Endothelial cell (in vitro differentiated cells): Measurements from ENCODE around the gene RALBP1. TPM values are rescaled to one million over a fixed set of nuclear protein-coding genes. Genes with fewer than 3 reads are reported as not detected.

ENCODE experiments used
- DNase-seq: peaks from one replicate; pipeline ENCODE4 v3.0.0; 2021; ENCODE audit warnings: low spot score
- H3K27ac Mint-ChIP-seq: one replicate; pipeline ENCODE4 v1.8.0; 2021; ENCODE audit warnings: mixed read lengths, inconsistent platforms; ENCODE audit not compliant: unreplicated experiment
- H3K27me3 Mint-ChIP-seq: one replicate; pipeline ENCODE4 v1.8.0; 2021; ENCODE audit warnings: mild to moderate bottlenecking, moderate library complexity, mixed read lengths, inconsistent platforms; ENCODE audit not compliant: unreplicated experiment
- H3K36me3 Mint-ChIP-seq: one replicate; pipeline ENCODE4 v1.8.0; 2021; ENCODE audit warnings: mild to moderate bottlenecking, low read depth, mixed read lengths, inconsistent platforms; ENCODE audit not compliant: unreplicated experiment
- H3K4me1 Mint-ChIP-seq: one replicate; pipeline ENCODE4 v1.8.0; 2021; ENCODE audit warnings: mild to moderate bottlenecking, mixed read lengths, inconsistent platforms; ENCODE audit not compliant: unreplicated experiment
- H3K4me3 Mint-ChIP-seq: one replicate; pipeline ENCODE4 v1.8.0; 2021; ENCODE audit warnings: mild to moderate bottlenecking, mixed read lengths, inconsistent platforms; ENCODE audit not compliant: unreplicated experiment
- H3K9me3 Mint-ChIP-seq: one replicate; pipeline ENCODE4 v1.8.0; 2021; ENCODE audit warnings: mixed read lengths, inconsistent platforms; ENCODE audit not compliant: unreplicated experiment
- CTCF ChIP-seq: fragments of 200-600 bp; sonication (generic); IDR thresholded peaks from one replicate; pipeline ENCODE4 v1.5.0; 2021; ENCODE audit warnings: antibody characterized with exemption; ENCODE audit not compliant: unreplicated experiment
- total RNA-seq: library from RNA; stranded (reverse); fragmentation: NEBNext Ultra II Directional; extraction: Animal tissue kit (Norgen Biotek cat#: 25700); gene quantifications from one replicate; pipeline ENCODE4 v1.2.1, GENCODE V29; 2021; ENCODE audit not compliant: unreplicated experiment

RALBP1 gene
- total RNA-seq, 1 donor from 2014 or later: 56.8 TPM

GRCh38 chr18:9519399-9519798, 44.1 kb downstream of the RALBP1 start:
- peaks cover 4% of the 10 kb centered on the region for H3K36me3 Mint-ChIP-seq
- H3K27ac Mint-ChIP-seq: no peak overlapping the region

GRCh38 chr18:9520666-9521065, 45.4 kb downstream of the RALBP1 start:
- no peak for TF ChIP-seq CTCF
- Mint-ChIP-seq H3K4me1 (no peaks in the 10 kb centered on the region), H3K9me3 (no peaks in the 10 kb centered on the region), H3K27me3 (no peaks in the 10 kb centered on the region), H3K27ac (no peak overlapping the region), H3K36me3 (peaks cover 9% of the 10 kb centered on the region), H3K4me3 (no peak overlapping the region)
- DNase-seq: no peak

More at GRCh38 chr18:9519399-9519798, 44.1 kb downstream of the RALBP1 start:
- no peaks in the 10 kb centered on the region for H3K27me3 Mint-ChIP-seq
- no peak for TF ChIP-seq CTCF
- H3K4me1 Mint-ChIP-seq: no peaks in the 10 kb centered on the region
- no peak overlapping the region for H3K4me3 Mint-ChIP-seq
- H3K9me3 Mint-ChIP-seq: no peaks in the 10 kb centered on the region
- no peak for DNase-seq

- no peak for TF ChIP-seq CTCF
- H3K4me1 Mint-ChIP-seq: no peaks in the 10 kb centered on the region
- no peak overlapping the region for H3K4me3 Mint-ChIP-seq
- DNase-seq: no peak
- H3K36me3 Mint-ChIP-seq: peaks cover 18% of the 10 kb centered on the region
- no peaks in the 10 kb centered on the region for H3K9me3 Mint-ChIP-seq
- H3K27ac Mint-ChIP-seq: no peak overlapping the region
- no peaks in the 10 kb centered on the region for H3K27me3 Mint-ChIP-seq
Measured at GRCh38 chr18:9521770-9522169, 46.5 kb downstream of the RALBP1 start.

GRCh38 chr18:9522952-9523351, 47.6 kb downstream of the RALBP1 start:
- DNase-seq: no peak
- H3K4me1 Mint-ChIP-seq: no peaks in the 10 kb centered on the region
- no peak overlapping the region for H3K4me3 Mint-ChIP-seq
- H3K27ac Mint-ChIP-seq: no peak overlapping the region
- no peak for TF ChIP-seq CTCF
- H3K27me3 Mint-ChIP-seq: no peaks in the 10 kb centered on the region
- H3K9me3 Mint-ChIP-seq: no peaks in the 10 kb centered on the region
- peaks cover 30% of the 10 kb centered on the region for H3K36me3 Mint-ChIP-seq

- TF ChIP-seq CTCF: no peak
- Mint-ChIP-seq H3K4me3 (no peak overlapping the region), H3K27me3 (no peaks in the 10 kb centered on the region), H3K36me3 (peaks cover 38% of the 10 kb centered on the region), H3K9me3 (no peaks in the 10 kb centered on the region), H3K4me1 (no peaks in the 10 kb centered on the region), H3K27ac (no peak overlapping the region)
- no peak for DNase-seq
Measured at GRCh38 chr18:9526458-9526857, 51.1 kb downstream of the RALBP1 start.
